ENCODE measurements around the gene MAMDC4. TPM values are rescaled to one million over a fixed set of nuclear protein-coding genes. Genes with fewer than 3 reads are reported as not detected.
"Not testable (repeated sequence)": the region's sequence is repeated elsewhere in the genome, so short reads cannot be mapped to it uniquely, and the experiment has no call there.

Gene MAMDC4
- total RNA-seq, 2 donors from 2014 or later = 5.2 to 17.7 TPM

DNA sequence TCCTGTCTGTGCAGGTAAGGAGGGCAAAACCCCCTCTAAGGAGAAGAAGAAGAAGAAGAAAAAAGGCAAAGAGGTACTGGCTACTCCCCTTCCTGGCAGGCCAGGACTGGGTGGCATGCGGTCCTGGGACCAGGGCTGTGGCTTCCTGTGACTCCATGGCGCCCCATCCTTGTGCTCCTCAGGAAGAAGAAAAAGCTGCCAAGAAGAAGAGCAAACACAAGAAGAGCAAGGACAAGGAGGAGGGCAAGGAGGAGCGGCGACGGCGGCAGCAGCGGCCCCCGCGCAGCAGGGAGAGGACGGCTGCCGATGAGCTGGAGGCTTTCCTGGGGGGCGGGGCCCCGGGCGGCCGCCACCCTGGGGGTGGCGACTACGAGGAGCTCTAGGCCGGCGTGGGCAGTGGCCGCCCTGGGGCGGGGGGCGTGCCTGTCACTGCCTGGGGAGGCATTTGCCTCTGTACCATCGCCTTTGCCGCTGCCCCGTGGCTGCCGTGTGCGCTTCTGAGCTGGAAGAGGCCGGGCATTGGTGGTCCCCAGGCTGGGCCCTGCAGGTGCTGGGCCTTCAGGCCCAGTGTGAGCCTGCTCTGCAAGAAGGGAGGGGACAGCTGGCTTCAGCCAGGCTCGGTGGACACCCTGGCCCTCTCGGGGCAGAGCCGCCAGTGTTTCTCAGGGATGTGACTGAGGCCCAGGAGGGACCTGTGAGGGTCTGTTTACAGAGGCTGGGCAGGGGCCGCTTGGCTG is 11.8 kb upstream of the MAMDC4 start:
- WGBS = 59% methylated on average over 30 of the region's 32 CpGs
- no peak for DNase-seq (ENCODE audit: low spot score)
- Histone ChIP-seq H3K27me3 (replicated peaks; ENCODE audit: insufficient read depth) (no peaks in the 10 kb centered on the region), H3K27ac (peak overlapping the region; percentile 36 to 55), H3K36me3 (peaks cover 0 to 3% of the 10 kb centered on the region in 2 donors), H3K9me3 (no peaks in the 10 kb centered on the region), H3K4me1 (replicated peaks) (peaks cover 13% of the 10 kb centered on the region), H3K4me3 (no peak overlapping the region)
- TF ChIP-seq, protein P1, sequence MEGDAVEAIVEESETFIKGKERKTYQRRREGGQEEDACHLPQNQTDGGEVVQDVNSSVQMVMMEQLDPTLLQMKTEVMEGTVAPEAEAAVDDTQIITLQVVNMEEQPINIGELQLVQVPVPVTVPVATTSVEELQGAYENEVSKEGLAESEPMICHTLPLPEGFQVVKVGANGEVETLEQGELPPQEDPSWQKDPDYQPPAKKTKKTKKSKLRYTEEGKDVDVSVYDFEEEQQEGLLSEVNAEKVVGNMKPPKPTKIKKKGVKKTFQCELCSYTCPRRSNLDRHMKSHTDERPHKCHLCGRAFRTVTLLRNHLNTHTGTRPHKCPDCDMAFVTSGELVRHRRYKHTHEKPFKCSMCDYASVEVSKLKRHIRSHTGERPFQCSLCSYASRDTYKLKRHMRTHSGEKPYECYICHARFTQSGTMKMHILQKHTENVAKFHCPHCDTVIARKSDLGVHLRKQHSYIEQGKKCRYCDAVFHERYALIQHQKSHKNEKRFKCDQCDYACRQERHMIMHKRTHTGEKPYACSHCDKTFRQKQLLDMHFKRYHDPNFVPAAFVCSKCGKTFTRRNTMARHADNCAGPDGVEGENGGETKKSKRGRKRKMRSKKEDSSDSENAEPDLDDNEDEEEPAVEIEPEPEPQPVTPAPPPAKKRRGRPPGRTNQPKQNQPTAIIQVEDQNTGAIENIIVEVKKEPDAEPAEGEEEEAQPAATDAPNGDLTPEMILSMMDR (IDR thresholded peaks at IDR 0.05) = no peak
- no peak for TF ChIP-seq POLR2A (IDR thresholded peaks at IDR 0.05)
- TF ChIP-seq POLR2AphosphoS5 (IDR thresholded peaks at IDR 0.05) = peak; percentile 10
- intact Hi-C loops (cut with DNase I) = loop anchor here (5.0 to 10.0 kb wide), 2 partner anchors 116 to 197 kb away; no protein-coding TSS in a partner anchor

- H3K4me3 ChIP-seq = no peak overlapping the region
- no peak for DNase-seq (ENCODE audit: low spot score)
- peaks cover 0 to 3% of the 10 kb centered on the region in 2 donors for H3K36me3 ChIP-seq
- TF ChIP-seq POLR2AphosphoS5 (IDR thresholded peaks at IDR 0.05) (no peak), POLR2A (IDR thresholded peaks at IDR 0.05) (no peak)
- TF ChIP-seq, protein P1 (IDR thresholded peaks at IDR 0.05) = no peak
- H3K9me3 ChIP-seq = no peaks in the 10 kb centered on the region
- WGBS = 61% methylated on average over 28 of the region's 28 CpGs
- H3K27ac ChIP-seq = peak overlapping the region; percentile 36 to 55
- no peaks in the 10 kb centered on the region for H3K27me3 ChIP-seq (replicated peaks; ENCODE audit: insufficient read depth)
- intact Hi-C loops (cut with DNase I) = loop anchor here (5.0 to 10.0 kb wide), 2 partner anchors 116 to 196 kb away; no protein-coding TSS in a partner anchor
- peaks cover 13% of the 10 kb centered on the region for H3K4me1 ChIP-seq (replicated peaks)
Observed at GRCh38 chr9:136840877-136841645, 11.1 kb upstream of the MAMDC4 start.

DNA sequence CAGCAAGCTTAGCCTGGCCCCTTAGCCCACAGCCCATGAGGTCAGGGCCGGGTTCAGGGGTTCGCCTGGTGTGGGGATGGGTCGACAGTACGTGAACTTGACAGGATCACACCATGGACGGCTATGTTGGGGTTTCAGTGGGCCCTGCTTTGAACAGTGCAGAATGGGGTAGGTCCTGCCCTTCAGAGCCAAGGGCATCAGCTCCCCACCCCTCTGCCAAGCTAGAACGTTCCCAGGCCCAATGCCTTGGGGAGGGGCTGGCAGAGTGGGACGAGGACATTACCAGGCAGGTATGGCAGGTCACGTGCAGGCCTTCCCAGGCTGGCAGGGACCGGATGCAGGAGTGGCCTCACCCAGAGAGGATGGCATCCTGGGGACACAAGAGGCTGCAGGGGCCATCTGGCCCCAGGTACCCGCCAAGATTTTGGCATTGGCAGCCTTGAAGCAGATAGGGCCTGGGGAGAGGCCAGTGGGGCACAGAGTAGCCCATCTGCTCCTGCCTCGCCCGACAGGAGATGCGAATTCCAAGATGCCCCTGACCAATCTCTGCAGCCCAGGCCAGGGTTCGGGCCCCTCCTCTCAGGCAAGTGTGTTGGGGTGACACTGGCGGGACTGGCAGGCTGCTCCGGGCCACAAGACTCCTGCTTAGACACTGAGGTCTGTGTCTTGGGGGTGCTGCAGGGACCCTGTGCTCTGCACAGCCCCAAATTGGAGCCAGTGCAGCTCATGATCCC is 10.3 kb upstream of the MAMDC4 start:
- DNase-seq (ENCODE audit: low spot score); H3K9me3 ChIP-seq; H3K4me3 ChIP-seq; H3K36me3 ChIP-seq; H3K27me3 ChIP-seq (replicated peaks; ENCODE audit: insufficient read depth): not testable (repeated sequence)
- WGBS = 51% methylated on average over 14 of the region's 16 CpGs
- peak overlapping the region; percentile 36 to 55 for H3K27ac ChIP-seq
- peaks cover 13% of the 10 kb centered on the region for H3K4me1 ChIP-seq (replicated peaks)
- intact Hi-C loops (cut with DNase I) = loop anchor here (5.0 to 10.0 kb wide), 2 partner anchors 117 to 195 kb away; no protein-coding TSS in a partner anchor

DNA sequence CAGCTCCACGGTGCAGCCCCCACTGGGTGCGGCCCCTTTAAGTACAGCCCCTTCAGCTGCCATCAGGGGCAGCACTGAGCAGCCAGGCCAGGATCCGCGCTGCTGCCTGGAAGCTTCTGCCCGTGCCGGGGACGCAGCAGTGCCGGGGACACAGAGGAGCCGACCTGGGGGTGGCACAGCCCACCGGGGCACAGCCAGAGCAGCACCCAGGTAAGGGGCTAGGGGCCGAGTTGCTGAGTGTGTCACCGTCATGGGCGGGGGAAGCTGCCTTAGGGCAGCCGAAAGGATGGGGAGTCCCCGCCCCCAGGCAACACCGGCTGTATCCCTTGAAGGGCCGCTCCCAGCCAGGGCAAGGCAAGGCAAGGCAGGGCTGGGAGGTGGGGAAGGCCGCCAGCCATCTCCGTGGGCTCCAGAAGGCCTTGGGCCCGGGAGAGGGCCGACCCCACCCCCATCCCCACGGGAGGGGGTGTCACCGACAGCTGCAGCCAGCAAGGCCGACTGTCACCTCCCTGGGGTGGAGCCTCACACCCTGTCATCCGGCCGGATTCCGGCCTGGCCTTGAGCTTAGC is 9.7 kb upstream of the MAMDC4 start, which contains the start of gene AJM1:
AJM1 (plus strand) TSS at position 99 of the 569 bp plus-strand sequence. CDS start 1,937 bp downstream, outside the sequence.
- DNase-seq (ENCODE audit: low spot score) = peak; percentile 39
- not testable (repeated sequence) for H3K36me3 ChIP-seq; H3K27me3 ChIP-seq (replicated peaks; ENCODE audit: insufficient read depth); H3K9me3 ChIP-seq
- intact Hi-C loops (cut with DNase I) = loop anchor here (5.0 to 10.0 kb wide), 2 partner anchors 118 to 195 kb away; no protein-coding TSS in a partner anchor
- peak; percentile 19 for TF ChIP-seq POLR2AphosphoS5 (IDR thresholded peaks at IDR 0.05)
- TF ChIP-seq, protein P1 (IDR thresholded peaks at IDR 0.05) = peak; percentile 47 to 85 (median 64)
- Histone ChIP-seq H3K4me3 (peak within 1 kb of the TSS; percentile 21 to 24), H3K27ac (peak within 1 kb of the TSS; percentile 36 to 55), H3K4me1 (replicated peaks) (peaks cover 13% of the 10 kb centered on the region)
- under 1% methylated on average over 22 of the region's 27 CpGs for WGBS

DNA sequence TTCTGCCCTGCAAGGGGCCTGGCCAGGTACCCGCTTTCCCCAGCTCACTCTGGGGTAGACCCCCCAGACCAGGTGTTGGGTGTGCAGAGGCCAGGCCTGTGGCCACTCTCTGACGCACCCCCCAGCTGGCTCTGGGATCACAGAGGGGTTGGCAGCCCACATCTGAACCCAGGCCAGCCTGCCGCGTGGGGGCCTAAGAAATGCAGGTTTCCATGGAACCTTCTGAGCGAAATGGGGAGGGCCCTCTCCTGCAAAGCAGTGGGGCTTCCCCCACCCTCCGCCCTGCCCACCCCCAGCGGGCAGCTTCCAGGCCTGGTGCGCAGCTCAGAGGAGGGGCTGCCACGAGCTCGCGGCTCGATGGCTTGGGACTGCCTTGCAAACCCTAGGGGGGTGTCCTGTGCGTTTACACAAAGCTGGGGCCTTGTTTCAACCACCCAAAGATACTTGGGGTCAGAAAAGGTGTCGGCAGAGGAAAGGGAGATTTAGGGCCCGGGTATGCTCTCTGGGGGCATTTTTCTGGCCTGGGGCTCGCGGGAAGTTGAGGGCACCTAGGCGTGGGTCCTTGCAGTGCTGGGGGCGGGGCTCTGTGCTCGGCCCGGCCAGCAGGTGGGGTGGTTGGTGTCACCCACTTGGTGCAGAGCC is 8.9 kb upstream of the MAMDC4 start:
- not testable (repeated sequence) for H3K36me3 ChIP-seq; H3K4me3 ChIP-seq; H3K9me3 ChIP-seq; H3K27ac ChIP-seq; DNase-seq (ENCODE audit: low spot score); H3K27me3 ChIP-seq (replicated peaks; ENCODE audit: insufficient read depth)
- peaks cover 13% of the 10 kb centered on the region for H3K4me1 ChIP-seq (replicated peaks)
- 14% methylated on average over 19 of the region's 21 CpGs for WGBS
- intact Hi-C loops (cut with DNase I) = loop anchor here (5.0 to 10.0 kb wide), 2 partner anchors 118 to 194 kb away; no protein-coding TSS in a partner anchor

All from prostate gland (tissue), 2 donors.